Bronchus fibroblast of lung (primary cell): Measurements from ENCODE around the gene SPAG9. TPM values are rescaled to one million over a fixed set of nuclear protein-coding genes. Genes with fewer than 3 reads are reported as not detected.

Experiments
- total RNA-seq: library from RNA; depleted of rRNA; stranded (reverse); fragments of >200 nt; gene quantifications from 2 replicates; pipeline ENCODE4 v1.2.3, GENCODE V29; 2015

The SPAG9 gene
- total RNA-seq: 26.5 and 28.6 TPM in 2 replicates

GRCh38 chr17:51120739-51121619 lies at the start of gene SPAG9:
SPAG9 (minus strand) TSS chr17:51120868; CDS start chr17:51120656, 212 bp downstream.

GRCh38 chr17:51166198-51166986 lies 45.7 kb upstream of the SPAG9 start, which contains the start of gene NME2:
NME2 (plus strand) TSS chr17:51166411; CDS start chr17:51166831, 420 bp downstream.

GRCh38 chr17:51153210-51154072 lies 32.8 kb upstream of the SPAG9 start, which contains the start of gene NME1:
NME1 (plus strand) TSS chr17:51153559; CDS start chr17:51155655, 2,096 bp downstream.

Other genes with a start within 250 kb of the SPAG9 start
- 290 and 317 TPM in 2 replicates for gene NME1, start 32.7 kb upstream of the SPAG9 start, total RNA-seq
- gene NME2, start 45.5 kb upstream of the SPAG9 start, total RNA-seq: 1,076 and 1,078 TPM in 2 replicates
- 2.5 and 2.8 TPM in 2 replicates for gene MBTD1, start 139.2 kb upstream of the SPAG9 start, total RNA-seq
- gene UTP18, start 139.7 kb upstream of the SPAG9 start, total RNA-seq: 26.8 and 32.6 TPM in 2 replicates